ENCODE measurements around the gene TMEM120A.

TMEM120A gene

DNA sequence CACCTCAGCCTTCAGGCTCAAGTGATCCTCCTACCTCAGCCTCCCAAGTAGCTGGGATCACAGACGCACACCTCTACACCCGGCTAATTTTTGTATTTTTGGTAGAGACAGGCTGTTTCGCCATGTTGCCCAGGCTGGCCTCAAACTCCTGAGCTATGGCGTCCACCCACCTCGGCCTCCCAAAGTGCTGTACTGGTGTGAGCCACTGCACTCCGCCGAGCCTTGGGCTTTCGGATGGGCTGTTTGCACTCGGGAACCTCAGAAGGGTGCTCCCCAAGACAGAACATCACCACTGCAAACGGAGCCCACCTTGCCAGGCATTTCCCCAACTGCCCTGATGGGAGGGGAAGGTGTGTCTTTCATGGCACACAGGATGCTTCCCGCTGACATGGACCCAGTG lies 27.3 kb downstream of the TMEM120A start:
- no peak for ATAC-seq (ENCODE audit: low read depth)
- DNase-seq (ENCODE audit: low spot score in 2 of 2) = no peak
- Mint-ChIP-seq H3K36me3 (peaks cover 17% of the 10 kb centered on the region), H3K27ac (no peak overlapping the region), H3K9me3 (no peaks in the 10 kb centered on the region), H3K27me3 (no peaks in the 10 kb centered on the region), H3K4me3 (no peak overlapping the region), H3K4me1 (no peaks in the 10 kb centered on the region)

DNA sequence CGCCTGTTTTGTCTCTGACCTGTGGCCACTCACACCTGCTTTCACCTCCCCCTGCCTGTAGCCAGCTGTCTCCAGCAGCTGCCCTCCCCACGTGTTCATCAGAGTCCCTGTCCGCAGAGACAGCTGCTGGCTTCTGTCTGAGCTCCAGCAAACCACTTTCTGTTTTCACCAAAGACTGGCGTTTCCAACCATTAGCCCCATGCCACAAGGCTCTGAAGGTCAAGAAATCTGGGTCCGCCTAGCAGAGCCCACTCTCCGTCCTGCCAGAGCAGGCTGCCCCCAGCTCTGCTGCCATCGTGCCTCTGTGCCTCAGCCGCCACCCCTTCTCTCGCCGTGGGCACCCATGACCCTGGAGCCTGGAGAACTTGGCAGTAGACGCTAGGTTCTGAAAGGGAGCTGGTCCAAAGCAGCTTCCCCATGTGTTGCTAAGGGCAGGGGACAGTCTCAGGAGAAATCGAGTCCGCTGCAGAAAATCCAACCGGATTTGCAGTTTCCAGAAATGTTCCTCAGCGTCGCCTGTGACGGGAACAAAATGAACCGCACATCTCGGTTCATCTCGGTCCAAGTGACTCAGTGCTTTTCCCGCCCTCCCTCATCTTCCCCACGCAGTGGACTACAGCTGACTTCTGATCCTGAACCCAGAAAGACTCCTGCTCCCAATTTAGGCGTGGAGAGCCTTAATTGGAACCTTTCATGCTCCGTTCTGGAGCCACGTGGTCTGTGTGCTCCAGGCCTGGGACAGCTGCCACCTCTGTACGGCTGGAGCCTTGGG lies 28.0 kb downstream of the TMEM120A start:
- Mint-ChIP-seq H3K9me3 (no peaks in the 10 kb centered on the region), H3K27ac (no peak overlapping the region), H3K36me3 (peaks cover 13% of the 10 kb centered on the region), H3K4me1 (no peaks in the 10 kb centered on the region), H3K27me3 (no peaks in the 10 kb centered on the region), H3K4me3 (no peak overlapping the region)
- no peak for ATAC-seq (ENCODE audit: low read depth)
- DNase-seq (ENCODE audit: low spot score in 2 of 2) = no peak

DNA sequence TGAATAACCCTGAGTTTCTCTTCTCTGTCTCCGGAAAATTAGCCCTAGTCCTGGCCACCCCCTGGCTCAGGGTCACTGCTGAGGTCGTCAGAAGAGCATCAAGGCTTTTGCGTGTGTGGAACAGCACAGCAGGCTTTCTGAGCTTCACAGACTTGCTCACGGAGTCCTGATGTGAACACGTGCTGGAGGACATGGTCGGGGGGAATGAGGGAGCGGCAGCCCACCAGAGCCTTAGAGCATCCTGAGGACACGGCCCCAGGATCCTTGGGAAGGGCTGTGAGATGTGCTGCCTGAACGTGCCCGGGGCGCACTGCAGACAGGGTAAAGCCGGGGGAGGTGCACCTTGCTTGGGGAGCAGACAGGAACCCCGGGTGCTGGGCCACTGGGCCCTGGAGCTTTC lies 28.8 kb downstream of the TMEM120A start:
- Mint-ChIP-seq H3K9me3 (no peaks in the 10 kb centered on the region), H3K36me3 (peaks cover 13% of the 10 kb centered on the region), H3K27ac (no peak overlapping the region)

DNA sequence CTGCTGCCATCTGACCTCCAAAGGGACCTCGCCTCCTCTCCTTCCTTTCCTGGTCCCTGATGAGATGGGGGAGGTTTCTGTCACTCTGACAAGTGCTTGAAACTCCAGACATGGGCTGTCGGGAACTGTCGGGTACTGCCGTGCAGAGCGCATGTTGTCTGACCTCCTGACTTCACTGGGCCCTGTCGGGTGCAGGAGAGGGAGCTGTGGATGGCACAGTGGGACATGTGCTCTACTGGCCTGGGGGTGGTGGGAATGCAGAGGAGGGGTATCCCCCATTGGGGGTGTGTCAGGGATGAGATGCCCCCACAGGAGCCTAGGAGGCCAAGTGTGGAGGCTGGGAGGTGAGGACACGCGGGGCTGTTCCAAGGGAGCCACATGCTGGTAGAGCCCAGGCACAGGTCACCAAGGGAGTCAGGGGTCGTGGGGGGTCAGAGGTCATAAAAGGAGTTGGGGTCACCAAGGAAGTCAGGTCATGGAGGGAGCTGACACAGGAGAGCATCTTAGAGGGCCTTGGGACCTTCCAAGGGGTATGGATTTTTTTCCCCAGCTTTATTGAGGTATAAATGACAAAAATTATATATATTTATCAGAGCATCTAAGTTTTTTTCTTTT lies 30.9 kb downstream of the TMEM120A start:
- H3K27me3 Mint-ChIP-seq = no peaks in the 10 kb centered on the region
- DNase-seq (ENCODE audit: low spot score in 2 of 2) (no peak), ATAC-seq (ENCODE audit: low read depth) (no peak)
- no peak overlapping the region for H3K4me3 Mint-ChIP-seq
- no peaks in the 10 kb centered on the region for H3K4me1 Mint-ChIP-seq
- no peaks in the 10 kb centered on the region for H3K9me3 Mint-ChIP-seq
- H3K36me3 Mint-ChIP-seq = peaks cover 13% of the 10 kb centered on the region
- H3K27ac Mint-ChIP-seq = no peak overlapping the region

More for the DNA sequence above, 28.8 kb downstream of the TMEM120A start:
- no peaks in the 10 kb centered on the region for H3K4me1 Mint-ChIP-seq
- no peaks in the 10 kb centered on the region for H3K27me3 Mint-ChIP-seq
- no peak overlapping the region for H3K4me3 Mint-ChIP-seq
- ATAC-seq (ENCODE audit: low read depth) (no peak), DNase-seq (ENCODE audit: low spot score in 2 of 2) (no peak)

DNA sequence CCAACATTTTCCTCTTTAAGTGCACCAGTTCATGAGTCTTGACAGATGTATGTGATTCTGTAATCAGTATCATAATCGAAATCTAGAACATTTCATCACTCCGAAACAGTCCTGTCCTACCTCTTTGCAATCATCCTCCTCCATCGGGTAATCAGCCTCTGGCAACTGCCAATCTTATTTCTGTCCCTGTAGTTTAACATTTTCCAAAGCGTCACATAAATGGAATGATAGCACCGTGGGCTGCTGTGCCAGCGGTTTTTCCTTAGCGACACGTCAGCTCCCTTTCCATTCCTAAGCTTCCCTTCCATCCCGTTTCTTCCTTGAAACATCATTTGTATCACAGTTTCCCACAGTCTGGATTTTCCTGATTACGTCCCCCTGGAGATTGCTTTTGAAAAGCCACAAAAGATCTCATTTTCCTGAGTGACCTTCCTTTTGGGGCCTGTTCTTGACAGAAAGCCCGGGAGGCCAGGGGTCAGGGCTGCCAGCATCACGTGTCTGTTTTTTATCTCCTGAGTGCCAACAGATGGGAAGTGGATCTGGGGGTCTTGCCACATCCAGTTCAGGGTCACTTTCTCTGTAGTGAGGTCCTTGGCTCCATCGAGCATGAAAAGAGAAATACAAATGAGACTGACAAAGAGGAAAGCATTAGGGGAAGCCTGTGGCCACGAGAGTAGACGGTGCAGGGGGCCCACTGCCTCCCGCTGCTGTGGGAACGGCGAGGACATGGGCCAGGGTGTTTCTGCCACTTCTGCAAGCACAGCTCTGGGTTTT lies 31.6 kb downstream of the TMEM120A start:
- no peak for ATAC-seq (ENCODE audit: low read depth)
- no peaks in the 10 kb centered on the region for H3K27me3 Mint-ChIP-seq
- DNase-seq (ENCODE audit: low spot score in 2 of 2) = no peak

DNA sequence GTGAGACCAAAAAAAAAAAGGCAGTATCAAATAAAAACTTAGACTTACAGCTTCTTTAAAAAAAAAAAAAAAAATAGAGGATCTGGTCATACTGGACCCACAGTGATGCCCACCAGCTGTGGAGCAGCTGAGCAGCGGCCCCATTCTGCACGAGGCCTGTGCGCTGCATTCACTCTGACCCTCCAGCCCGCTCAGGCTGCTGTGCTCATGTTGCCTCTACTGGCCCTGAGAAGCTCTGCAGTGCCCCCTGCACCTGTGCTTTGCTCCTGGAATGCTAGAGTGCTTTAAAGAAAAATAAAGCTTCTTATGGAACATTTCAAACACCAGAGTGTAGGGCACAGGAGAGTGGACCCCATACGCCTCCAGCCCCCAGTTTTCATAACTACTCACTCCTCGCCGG lies 33.2 kb downstream of the TMEM120A start:
- H3K4me1 Mint-ChIP-seq = peaks cover 2% of the 10 kb centered on the region
- H3K9me3 Mint-ChIP-seq = no peaks in the 10 kb centered on the region
- ATAC-seq (ENCODE audit: low read depth) = no peak
- no peak overlapping the region for H3K4me3 Mint-ChIP-seq
- H3K36me3 Mint-ChIP-seq = peaks cover 18% of the 10 kb centered on the region
- DNase-seq (ENCODE audit: low spot score in 2 of 2) = no peak
- H3K27ac Mint-ChIP-seq = no peak overlapping the region
- H3K27me3 Mint-ChIP-seq = no peaks in the 10 kb centered on the region

More for the DNA sequence above, 31.6 kb downstream of the TMEM120A start:
- H3K4me1 Mint-ChIP-seq = no peaks in the 10 kb centered on the region
- H3K36me3 Mint-ChIP-seq = peaks cover 14% of the 10 kb centered on the region
- H3K27ac Mint-ChIP-seq = no peak overlapping the region
- no peaks in the 10 kb centered on the region for H3K9me3 Mint-ChIP-seq
- H3K4me3 Mint-ChIP-seq = no peak overlapping the region

DNA sequence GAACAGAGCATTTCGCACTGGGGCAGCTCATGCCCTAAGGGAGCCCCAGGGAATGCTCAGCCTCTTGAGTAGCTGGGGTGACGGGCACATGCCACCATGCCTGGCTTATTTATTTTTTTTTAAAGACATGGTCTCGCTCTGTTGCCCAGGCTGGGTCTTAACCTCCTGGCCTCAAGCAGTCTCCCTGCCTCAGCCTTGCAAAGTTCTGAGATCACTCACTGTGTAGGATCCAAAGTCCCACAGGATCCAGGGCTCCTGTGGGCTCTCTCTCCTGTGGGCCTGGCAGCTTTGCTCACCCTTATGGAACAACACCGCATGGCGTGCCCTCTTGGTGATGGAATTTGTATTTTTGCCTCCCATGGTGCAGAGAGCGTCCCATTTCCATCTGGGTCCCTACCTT lies 34.0 kb downstream of the TMEM120A start:
- ATAC-seq (ENCODE audit: low read depth) = no peak
- Mint-ChIP-seq H3K4me3 (no peak overlapping the region), H3K27me3 (no peaks in the 10 kb centered on the region), H3K36me3 (peaks cover 18% of the 10 kb centered on the region), H3K27ac (no peak overlapping the region), H3K9me3 (no peaks in the 10 kb centered on the region), H3K4me1 (peaks cover 2% of the 10 kb centered on the region)
- no peak for DNase-seq (ENCODE audit: low spot score in 2 of 2)

DNA sequence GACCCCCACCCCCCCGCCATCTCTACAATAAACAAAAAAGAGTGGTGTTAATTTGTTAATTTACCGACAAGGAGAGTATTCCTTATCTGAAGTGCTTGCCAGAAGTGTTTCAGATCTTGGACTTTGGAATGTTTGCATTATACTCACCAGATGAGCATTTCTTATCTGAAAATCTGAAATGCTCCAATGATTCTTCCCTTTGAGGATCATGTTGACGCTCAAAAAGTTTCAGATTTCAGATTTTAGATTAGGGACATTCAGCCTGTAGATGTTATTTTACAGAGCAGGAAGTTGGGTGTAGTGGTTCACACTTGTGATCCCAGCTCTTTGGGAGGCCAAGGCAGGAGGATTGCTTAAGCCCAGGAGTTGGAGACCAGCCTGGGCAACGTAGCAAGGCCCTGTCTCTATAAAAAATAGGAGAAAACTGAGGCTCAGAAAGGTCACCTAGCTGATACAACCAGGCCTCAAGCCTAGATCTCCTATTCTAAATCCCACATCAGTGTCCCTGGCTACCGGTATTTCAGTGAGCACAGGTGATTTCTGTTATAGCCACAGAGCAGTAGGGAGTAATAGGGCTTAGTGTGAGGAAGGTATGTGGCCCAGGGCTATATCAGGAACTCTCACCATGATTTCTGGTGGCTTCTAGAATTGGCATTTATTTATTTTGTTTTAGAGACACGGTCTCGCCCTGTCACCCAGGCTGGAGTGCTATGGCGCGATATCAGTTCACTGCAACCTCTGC lies 35.4 kb downstream of the TMEM120A start:
- Mint-ChIP-seq H3K36me3 (peaks cover 21% of the 10 kb centered on the region), H3K4me3 (no peak overlapping the region), H3K27me3 (no peaks in the 10 kb centered on the region), H3K27ac (no peak overlapping the region), H3K4me1 (peaks cover 2% of the 10 kb centered on the region), H3K9me3 (no peaks in the 10 kb centered on the region)
- ATAC-seq (ENCODE audit: low read depth) (no peak), DNase-seq (ENCODE audit: low spot score in 2 of 2) (no peak)

DNA sequence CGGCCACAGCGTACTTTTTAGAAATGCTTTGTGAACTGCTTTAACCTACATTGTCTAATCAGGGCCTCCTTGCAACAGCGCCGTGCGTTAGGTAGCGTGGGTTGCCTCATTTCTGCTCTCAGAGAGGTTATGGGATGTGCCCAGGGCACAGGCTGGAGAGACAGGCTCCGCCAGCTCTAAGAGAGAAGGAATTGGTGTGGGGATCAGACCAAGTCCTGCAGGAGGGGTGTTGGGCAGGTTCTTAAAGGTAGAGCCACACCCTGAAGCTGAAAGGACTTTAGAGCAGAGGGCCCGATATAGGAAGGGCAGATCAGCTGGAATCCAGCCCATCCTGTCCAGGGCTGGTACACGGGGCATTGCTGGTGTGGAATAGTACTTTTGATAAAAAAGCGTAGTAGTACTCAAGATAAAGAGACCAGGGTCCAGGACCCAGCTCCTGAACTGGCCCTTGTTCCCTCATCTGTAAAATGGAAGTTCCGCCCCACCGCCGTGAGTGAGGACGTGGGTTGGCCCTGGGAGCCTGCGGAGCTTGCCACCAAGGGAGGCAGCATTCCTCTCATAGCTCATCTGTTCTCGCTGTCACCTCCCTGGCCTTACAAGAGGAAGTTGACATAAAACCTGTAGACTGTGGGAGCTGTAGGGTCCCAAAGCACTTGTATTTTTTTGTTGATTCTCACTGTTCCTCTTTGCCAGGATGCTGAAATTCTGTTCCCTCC lies 37.2 kb downstream of the TMEM120A start:
- no peak overlapping the region for H3K4me3 Mint-ChIP-seq
- no peak for DNase-seq (ENCODE audit: low spot score in 2 of 2)

DNA sequence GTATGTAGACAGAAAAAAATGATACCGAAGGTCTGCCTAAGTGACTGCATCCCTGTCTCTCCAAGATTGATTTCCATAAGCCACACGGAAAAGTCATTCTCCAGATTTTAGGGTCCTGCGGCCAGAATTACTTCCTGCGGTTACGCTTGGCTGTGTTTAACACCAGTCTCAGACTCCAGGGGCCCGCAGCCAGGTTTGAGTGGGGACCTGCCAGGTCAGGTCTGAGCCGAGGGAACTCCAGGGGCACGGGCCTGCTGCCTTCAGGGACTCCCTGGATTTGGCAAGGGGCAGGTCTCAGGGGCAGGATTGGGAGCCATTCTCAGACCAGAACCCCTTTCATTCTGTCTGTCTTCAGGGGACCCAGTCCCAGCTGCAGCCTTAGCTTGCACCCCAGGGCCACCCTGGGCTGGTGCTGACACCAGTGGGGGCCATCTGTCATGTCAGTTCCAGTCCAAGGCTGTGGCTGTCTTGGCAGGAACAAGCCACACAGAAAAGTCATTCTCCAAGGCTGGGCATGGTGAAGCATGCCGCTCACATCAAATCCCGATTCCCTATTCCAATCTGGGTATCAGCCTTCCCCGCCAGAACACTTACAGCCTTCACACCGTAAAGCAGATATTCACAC lies 39.0 kb downstream of the TMEM120A start:
- Mint-ChIP-seq H3K9me3 (no peaks in the 10 kb centered on the region), H3K27ac (no peak overlapping the region), H3K4me3 (no peak overlapping the region), H3K27me3 (no peaks in the 10 kb centered on the region), H3K4me1 (peaks cover 2% of the 10 kb centered on the region), H3K36me3 (peaks cover 15% of the 10 kb centered on the region)
- no peak for ATAC-seq (ENCODE audit: low read depth)
- no peak for DNase-seq (ENCODE audit: low spot score in 2 of 2)

More for the DNA sequence above, 37.2 kb downstream of the TMEM120A start:
- H3K4me1 Mint-ChIP-seq = peaks cover 2% of the 10 kb centered on the region
- H3K27ac Mint-ChIP-seq = no peak overlapping the region
- no peak for ATAC-seq (ENCODE audit: low read depth)
- no peaks in the 10 kb centered on the region for H3K9me3 Mint-ChIP-seq
- H3K36me3 Mint-ChIP-seq = peaks cover 17% of the 10 kb centered on the region
- H3K27me3 Mint-ChIP-seq = no peaks in the 10 kb centered on the region

DNA sequence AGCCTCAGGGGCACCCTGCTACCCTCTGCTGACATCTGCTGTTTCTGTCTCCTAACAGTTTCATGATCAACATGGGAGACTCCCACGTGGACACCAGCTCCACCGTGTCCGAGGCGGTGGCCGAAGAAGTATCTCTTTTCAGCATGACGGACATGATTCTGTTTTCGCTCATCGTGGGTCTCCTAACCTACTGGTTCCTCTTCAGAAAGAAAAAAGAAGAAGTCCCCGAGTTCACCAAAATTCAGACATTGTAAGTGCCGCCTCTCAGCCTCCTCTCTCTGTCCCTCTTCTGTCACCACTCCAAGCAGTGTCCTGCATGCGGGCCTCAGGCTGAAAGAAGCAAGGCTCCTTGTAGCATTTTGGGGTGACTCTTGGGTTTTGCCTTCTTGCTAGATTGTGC lies 40.5 kb downstream of the TMEM120A start:
- no peaks in the 10 kb centered on the region for H3K27me3 Mint-ChIP-seq
- DNase-seq (ENCODE audit: low spot score in 2 of 2) (no peak), ATAC-seq (ENCODE audit: low read depth) (no peak)
- H3K4me3 Mint-ChIP-seq = no peak overlapping the region
- peaks cover 4% of the 10 kb centered on the region for H3K4me1 Mint-ChIP-seq
- no peaks in the 10 kb centered on the region for H3K9me3 Mint-ChIP-seq
- peaks cover 15% of the 10 kb centered on the region for H3K36me3 Mint-ChIP-seq
- no peak overlapping the region for H3K27ac Mint-ChIP-seq

DNA sequence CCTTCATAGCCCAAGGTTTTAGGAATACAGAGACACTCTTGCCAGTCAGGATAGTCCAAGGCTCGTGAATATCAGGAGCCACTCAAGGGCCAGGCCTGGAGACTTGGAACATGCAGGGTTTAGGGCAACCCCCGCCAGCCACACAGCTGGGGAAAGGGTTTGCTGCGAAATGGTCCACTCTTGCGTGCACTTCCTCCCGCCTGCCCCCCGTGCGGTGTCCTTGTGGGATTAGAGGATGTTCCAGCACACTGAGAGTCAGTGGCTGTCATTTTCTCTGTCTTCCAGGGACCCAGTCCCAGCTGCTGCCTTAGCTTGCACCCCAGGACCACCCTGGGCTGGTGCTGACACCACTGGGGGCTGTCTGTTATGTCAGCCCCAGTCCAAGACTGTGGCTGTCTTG lies 41.0 kb downstream of the TMEM120A start:
- peaks cover 4% of the 10 kb centered on the region for H3K4me1 Mint-ChIP-seq
- H3K4me3 Mint-ChIP-seq = no peak overlapping the region
- peaks cover 15% of the 10 kb centered on the region for H3K36me3 Mint-ChIP-seq
- no peak for DNase-seq (ENCODE audit: low spot score in 2 of 2)
- ATAC-seq (ENCODE audit: low read depth) = no peak
- H3K27ac Mint-ChIP-seq = no peak overlapping the region
- no peaks in the 10 kb centered on the region for H3K9me3 Mint-ChIP-seq
- no peaks in the 10 kb centered on the region for H3K27me3 Mint-ChIP-seq

DNA sequence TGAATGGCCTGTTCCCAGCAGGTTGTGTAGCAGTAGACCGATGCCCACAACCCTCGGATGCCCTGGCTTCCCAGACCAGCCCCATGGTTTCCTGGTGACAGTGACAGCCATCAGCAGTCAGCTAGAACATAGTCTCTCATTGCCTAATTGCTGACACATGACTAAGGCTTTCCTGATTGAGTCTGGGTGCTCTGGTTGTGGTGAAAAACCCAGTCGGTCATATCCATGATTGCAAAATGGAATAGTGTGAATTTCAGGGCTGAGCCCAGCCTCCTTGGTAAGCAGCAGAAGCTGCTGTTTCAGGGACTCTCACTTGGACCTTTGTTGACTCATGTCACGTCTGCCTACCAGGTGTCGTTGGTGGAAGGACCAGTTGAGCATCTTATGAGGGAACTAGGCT lies 42.9 kb downstream of the TMEM120A start:
- Mint-ChIP-seq H3K4me3 (no peak overlapping the region), H3K27me3 (no peaks in the 10 kb centered on the region), H3K27ac (no peak overlapping the region), H3K4me1 (peaks cover 5% of the 10 kb centered on the region), H3K9me3 (no peaks in the 10 kb centered on the region), H3K36me3 (peaks cover 9% of the 10 kb centered on the region)
- DNase-seq (ENCODE audit: low spot score in 2 of 2) (no peak), ATAC-seq (ENCODE audit: low read depth) (no peak)

Measured in memory B cell (primary cell).